ENCODE measurements around the gene RNF145. TPM values are rescaled to one million over a fixed set of nuclear protein-coding genes. Genes with fewer than 3 reads are reported as not detected.

The RNF145 gene
- total RNA-seq, 1 donor from 2014 or later = 93.1 TPM

DNA sequence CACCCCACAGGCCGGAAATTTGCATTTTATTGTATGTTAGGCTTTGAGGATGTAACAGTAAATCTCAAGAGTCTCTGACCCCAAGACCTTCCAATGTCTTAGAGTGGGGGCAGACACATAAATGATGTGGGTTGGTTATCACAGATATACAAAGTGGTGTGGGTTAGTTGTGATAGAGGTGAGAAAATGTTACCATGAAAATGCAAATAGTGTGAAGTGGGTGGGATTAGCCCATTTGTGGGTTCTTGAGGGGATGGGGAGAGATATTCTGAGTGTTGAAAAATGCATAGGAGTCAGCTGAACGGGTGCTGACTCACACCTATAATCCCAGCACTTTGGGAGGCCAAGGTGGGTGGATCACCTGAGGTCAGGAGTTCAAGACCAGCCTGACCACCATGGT lies 7.9 kb upstream of the RNF145 start:
- H3K27me3 Mint-ChIP-seq (ENCODE audit: low read depth) = peaks cover 4% of the 10 kb centered on the region
- peaks cover 16% of the 10 kb centered on the region for H3K4me1 Mint-ChIP-seq
- H3K4me3 Mint-ChIP-seq = no peak overlapping the region
- H3K9me3 Mint-ChIP-seq = no peaks in the 10 kb centered on the region
- no peak overlapping the region for H3K27ac Mint-ChIP-seq
- TF ChIP-seq, protein P1, sequence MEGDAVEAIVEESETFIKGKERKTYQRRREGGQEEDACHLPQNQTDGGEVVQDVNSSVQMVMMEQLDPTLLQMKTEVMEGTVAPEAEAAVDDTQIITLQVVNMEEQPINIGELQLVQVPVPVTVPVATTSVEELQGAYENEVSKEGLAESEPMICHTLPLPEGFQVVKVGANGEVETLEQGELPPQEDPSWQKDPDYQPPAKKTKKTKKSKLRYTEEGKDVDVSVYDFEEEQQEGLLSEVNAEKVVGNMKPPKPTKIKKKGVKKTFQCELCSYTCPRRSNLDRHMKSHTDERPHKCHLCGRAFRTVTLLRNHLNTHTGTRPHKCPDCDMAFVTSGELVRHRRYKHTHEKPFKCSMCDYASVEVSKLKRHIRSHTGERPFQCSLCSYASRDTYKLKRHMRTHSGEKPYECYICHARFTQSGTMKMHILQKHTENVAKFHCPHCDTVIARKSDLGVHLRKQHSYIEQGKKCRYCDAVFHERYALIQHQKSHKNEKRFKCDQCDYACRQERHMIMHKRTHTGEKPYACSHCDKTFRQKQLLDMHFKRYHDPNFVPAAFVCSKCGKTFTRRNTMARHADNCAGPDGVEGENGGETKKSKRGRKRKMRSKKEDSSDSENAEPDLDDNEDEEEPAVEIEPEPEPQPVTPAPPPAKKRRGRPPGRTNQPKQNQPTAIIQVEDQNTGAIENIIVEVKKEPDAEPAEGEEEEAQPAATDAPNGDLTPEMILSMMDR (IDR thresholded peaks at IDR 0.05; ENCODE audit: unreplicated experiment) = no peak
- H3K36me3 Mint-ChIP-seq = no peaks in the 10 kb centered on the region
- no peak for DNase-seq (ENCODE audit: low spot score in 2 of 2, unreplicated experiment in 2 of 2)

DNA sequence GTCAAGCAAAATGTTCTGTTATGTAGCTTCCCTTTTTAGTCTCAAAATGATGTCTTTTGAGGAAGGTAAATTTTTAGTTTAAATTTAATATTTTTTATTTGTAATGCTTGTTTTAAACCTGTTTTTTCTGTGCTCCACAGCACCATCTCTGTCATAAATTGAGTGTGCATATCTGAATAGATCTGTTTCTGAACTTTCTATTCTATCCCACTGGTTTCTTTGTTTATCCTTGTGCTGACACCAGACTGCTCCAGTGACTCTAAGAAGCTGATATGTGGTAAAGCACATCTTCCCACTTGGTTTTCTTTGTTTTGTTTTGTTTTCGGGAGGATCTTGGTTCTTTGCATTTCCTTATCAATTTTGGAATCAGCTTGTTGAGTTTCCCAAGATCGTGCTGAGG lies 7.1 kb upstream of the RNF145 start:
- no peak for DNase-seq (ENCODE audit: low spot score in 2 of 2, unreplicated experiment in 2 of 2)
- no peak overlapping the region for H3K4me3 Mint-ChIP-seq
- no peak overlapping the region for H3K27ac Mint-ChIP-seq
- H3K36me3 Mint-ChIP-seq = no peaks in the 10 kb centered on the region
- H3K4me1 Mint-ChIP-seq = peaks cover 24% of the 10 kb centered on the region
- H3K9me3 Mint-ChIP-seq = no peaks in the 10 kb centered on the region
- peaks cover 4% of the 10 kb centered on the region for H3K27me3 Mint-ChIP-seq (ENCODE audit: low read depth)
- TF ChIP-seq, protein P1 (IDR thresholded peaks at IDR 0.05; ENCODE audit: unreplicated experiment) = no peak

DNA sequence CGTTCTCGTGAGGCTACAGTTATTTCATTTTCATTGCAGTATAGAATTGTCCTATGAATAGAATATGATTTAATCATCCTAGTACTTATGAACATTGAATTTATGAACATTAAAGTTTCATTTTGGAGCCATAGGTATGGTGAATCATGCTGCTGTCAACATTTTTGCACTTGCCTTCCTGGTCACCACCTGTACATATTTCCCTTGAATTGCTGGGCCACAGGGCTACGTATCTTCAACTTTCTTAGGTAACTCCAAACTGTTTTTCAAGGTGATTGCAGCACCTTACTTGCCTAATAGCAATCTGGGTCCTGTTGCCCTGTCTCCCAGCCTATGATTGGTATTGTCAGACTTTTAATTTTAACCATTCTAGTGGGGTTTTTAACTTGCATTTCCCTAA lies 6.5 kb upstream of the RNF145 start:
- TF ChIP-seq, protein P1 (IDR thresholded peaks at IDR 0.05; ENCODE audit: unreplicated experiment) = no peak
- Mint-ChIP-seq H3K4me1 (peaks cover 26% of the 10 kb centered on the region), H3K36me3 (no peaks in the 10 kb centered on the region), H3K4me3 (no peak overlapping the region), H3K27me3 (ENCODE audit: low read depth) (peaks cover 4% of the 10 kb centered on the region), H3K27ac (no peak overlapping the region), H3K9me3 (no peaks in the 10 kb centered on the region)
- no peak for DNase-seq (ENCODE audit: low spot score in 2 of 2, unreplicated experiment in 2 of 2)

DNA sequence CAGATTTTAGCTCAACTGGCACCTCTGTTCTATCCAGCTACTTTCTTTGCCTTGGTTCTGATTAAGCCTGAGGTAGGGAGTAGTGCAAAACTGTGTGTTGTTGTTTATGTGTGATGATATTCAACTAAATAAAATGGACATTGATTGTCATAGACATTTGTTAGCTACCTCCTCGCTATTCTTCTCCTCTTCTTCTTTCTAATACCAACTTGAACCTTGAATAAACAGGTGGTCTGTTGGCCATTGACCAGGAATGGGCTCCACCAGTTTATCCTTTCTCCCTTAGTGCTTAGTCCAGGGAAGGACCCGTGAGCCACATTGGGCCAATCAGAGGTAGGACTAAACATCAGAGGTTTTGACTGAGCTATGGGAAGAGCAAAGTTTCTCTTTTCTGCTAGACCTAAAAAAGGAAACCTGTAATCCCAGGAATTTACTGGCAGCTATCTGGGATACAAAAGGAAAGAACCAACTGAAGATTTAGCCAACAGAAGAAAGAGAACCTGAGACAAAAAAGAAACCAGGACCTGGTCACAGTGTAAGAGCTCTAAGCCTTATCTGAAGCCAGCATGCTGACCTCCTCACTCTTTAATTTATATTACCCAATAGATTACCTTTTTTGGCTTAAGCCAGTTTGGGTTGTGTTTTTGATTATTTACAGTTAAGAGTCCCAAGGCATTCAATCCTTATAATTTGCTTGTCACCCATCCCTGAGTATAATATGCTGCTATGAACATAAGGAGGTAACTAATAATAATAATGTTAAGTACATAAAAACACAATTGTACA lies 5.3 kb upstream of the RNF145 start:
- no peaks in the 10 kb centered on the region for H3K9me3 Mint-ChIP-seq
- TF ChIP-seq, protein P1 (IDR thresholded peaks at IDR 0.05; ENCODE audit: unreplicated experiment) = no peak
- H3K4me1 Mint-ChIP-seq = peaks cover 36% of the 10 kb centered on the region
- no peak for DNase-seq (ENCODE audit: low spot score in 2 of 2, unreplicated experiment in 2 of 2)
- H3K36me3 Mint-ChIP-seq = no peaks in the 10 kb centered on the region
- H3K4me3 Mint-ChIP-seq = no peak overlapping the region
- no peak overlapping the region for H3K27ac Mint-ChIP-seq
- peaks cover 4% of the 10 kb centered on the region for H3K27me3 Mint-ChIP-seq (ENCODE audit: low read depth)

DNA sequence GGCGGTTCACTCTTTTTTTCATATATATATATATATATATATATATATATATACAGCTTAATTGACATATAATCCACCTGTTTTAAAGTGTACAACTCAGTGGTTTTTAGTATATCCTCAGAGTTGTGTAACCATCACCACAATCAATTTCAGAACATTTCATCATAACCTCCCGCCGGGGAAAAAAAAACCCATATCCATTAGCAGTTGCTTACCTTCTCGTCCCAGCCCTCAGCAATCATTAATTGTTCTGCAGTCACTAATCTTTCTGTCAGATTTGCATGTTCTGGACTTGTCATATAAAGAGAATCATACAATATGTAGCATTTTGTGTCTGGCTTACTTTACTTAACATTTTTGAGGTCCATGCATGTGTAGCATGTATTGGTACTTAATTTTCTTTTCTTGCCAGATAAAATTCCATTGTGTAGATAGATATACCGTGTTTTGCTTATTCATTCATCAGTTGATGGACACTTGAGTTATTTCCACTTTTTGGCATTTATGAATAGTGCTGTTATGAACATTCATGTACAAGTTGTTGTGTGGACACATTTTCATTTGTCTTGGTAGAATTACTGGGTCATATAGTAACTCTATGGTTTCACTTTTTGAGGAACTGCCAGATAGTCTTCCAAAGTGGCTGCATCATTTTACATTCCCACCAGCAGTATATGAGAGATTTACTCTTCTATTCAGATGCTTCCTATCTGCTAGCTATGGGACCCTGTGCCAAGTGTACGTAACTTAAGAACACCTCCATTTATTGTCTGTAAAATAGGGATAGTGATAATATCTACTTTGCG lies 3.5 kb upstream of the RNF145 start:
- Mint-ChIP-seq H3K36me3 (no peaks in the 10 kb centered on the region), H3K9me3 (no peaks in the 10 kb centered on the region), H3K4me3 (no peak overlapping the region), H3K27me3 (ENCODE audit: low read depth) (peaks cover 4% of the 10 kb centered on the region), H3K27ac (no peak overlapping the region), H3K4me1 (peaks cover 30% of the 10 kb centered on the region)
- TF ChIP-seq, protein P1 (IDR thresholded peaks at IDR 0.05; ENCODE audit: unreplicated experiment) = no peak
- no peak for DNase-seq (ENCODE audit: low spot score in 2 of 2, unreplicated experiment in 2 of 2)
